ENCODE results near the gene ABCB1.

GRCh38 chr7:87458148-87458547 is 142.5 kb downstream of the ABCB1 start:
- no peak for TF ChIP-seq POLR2AphosphoS5 (IDR thresholded peaks at IDR 0.05; ENCODE audit: insufficient read depth, low read depth, low read length)
- no peak for TF ChIP-seq CTCF (IDR thresholded peaks at IDR 0.05; ENCODE audit: extremely low read depth in 1 of 2, insufficient read depth in 1 of 2, low read depth in 1 of 2, low read length in 2 of 2)
- no peak for TF ChIP-seq EZH2 (IDR thresholded peaks at IDR 0.05; ENCODE audit: borderline replicate concordance, low read depth, low read length, severe bottlenecking)
- TF ChIP-seq POLR2A (IDR thresholded peaks at IDR 0.05; ENCODE audit: low read depth, low read length): no peak
